Measurements from ENCODE around the gene MYL6B. TPM values are rescaled to one million over a fixed set of nuclear protein-coding genes. Genes with fewer than 3 reads are reported as not detected.

The MYL6B gene
- total and polyA plus RNA-seq, 2 of the 4 experiments (the other 2 are of a cell fraction), result 78.3 to 112 TPM

GRCh38 chr12:56188131-56188777, 35.9 kb downstream of the MYL6B start:
- CTCF ChIA-PET, result interaction anchor here (1.8 to 2.6 kb wide), 3 partner anchors 10 to 70 kb away, joined by 7 to 27 read pairs (median 22); partner anchors contain the start of genes RNF41 and ZC3H10

More at GRCh38 chr12:56188131-56188777, 35.9 kb downstream of the MYL6B start:
- TF ChIP-seq, protein P1, sequence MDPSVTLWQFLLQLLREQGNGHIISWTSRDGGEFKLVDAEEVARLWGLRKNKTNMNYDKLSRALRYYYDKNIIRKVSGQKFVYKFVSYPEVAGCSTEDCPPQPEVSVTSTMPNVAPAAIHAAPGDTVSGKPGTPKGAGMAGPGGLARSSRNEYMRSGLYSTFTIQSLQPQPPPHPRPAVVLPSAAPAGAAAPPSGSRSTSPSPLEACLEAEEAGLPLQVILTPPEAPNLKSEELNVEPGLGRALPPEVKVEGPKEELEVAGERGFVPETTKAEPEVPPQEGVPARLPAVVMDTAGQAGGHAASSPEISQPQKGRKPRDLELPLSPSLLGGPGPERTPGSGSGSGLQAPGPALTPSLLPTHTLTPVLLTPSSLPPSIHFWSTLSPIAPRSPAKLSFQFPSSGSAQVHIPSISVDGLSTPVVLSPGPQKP (IDR thresholded peaks at IDR 0.05; ENCODE audit: borderline replicate concordance, low read depth, low read length), result no peak
- TF ChIP-seq CTCF (conservative IDR thresholded peaks at IDR 0.05; ENCODE audit: low read depth, low read length) (no peak), SMC3 (IDR thresholded peaks at IDR 0.05; ENCODE audit: low read depth, low read length) (no peak)
- peak overlapping the region; percentile 95 for H3K4me3 ChIP-seq (ENCODE audit: insufficient read depth, low read depth, low read length)
- POLR2A ChIA-PET (ENCODE audit: unreplicated experiment), result interaction anchor here (0.6 to 1.3 kb wide), 3 partner anchors 27 to 69 kb away, joined by 3 to 5 read pairs (median 3); partner anchors contain the start of genes RNF41 and ZC3H10
- no peak overlapping the region; the same call in 1 of the 2 replicates for H2BK120ac ChIP-seq (ENCODE audit: low read depth, low read length)
- BruUV-seq (replicated peaks), result no TSS peak
- H2BK5ac ChIP-seq (ENCODE audit: low read depth, low read length, poor library complexity, severe bottlenecking), result peak overlapping the region; percentile 60
- peak overlapping the region; percentile 69 for H4K91ac ChIP-seq (ENCODE audit: insufficient read depth, low read depth, low read length)
- H3K36me3 ChIP-seq (ENCODE audit: control insufficient read depth, insufficient read depth, low read length), result peaks cover 16% of the 10 kb centered on the region
- H3K4ac ChIP-seq (ENCODE audit: low read depth, low read length), result peak overlapping the region; percentile 72
- peak overlapping the region; percentile 97 for H3K14ac ChIP-seq (replicated peaks; ENCODE audit: low read depth, low read length)
- peaks cover 27 to 46% of the 10 kb centered on the region in 2 experiments for H3K79me1 ChIP-seq (ENCODE audit: low read depth in 1 of 2, low read length in 2 of 2)
- H2AK5ac ChIP-seq (ENCODE audit: low read depth, low read length), result peak overlapping the region; percentile 64
- H3K27me3 ChIP-seq (ENCODE audit: control insufficient read depth, insufficient read depth, low read length), result no peaks in the 10 kb centered on the region
- peak overlapping the region; percentile 84 for H2AFZ ChIP-seq (replicated peaks; ENCODE audit: low read length, poor library complexity)
- 40% methylated on average over 1 of the region's 10 CpGs; no CpG with 5 or more reads in 1 of the 2 experiments for WGBS, 2 experiments (ENCODE audit: extremely low coverage in 2 of 2, insufficient read length in 1 of 2)
- peak overlapping the region; percentile 95 for H3K9ac ChIP-seq (ENCODE audit: low read depth, low read length)
- H4K20me1 ChIP-seq (ENCODE audit: insufficient read depth, low read length), result peaks cover 14% of the 10 kb centered on the region; the same call in 1 of the 2 replicates
- no peaks in the 10 kb centered on the region for H3K9me3 ChIP-seq (ENCODE audit: control insufficient read depth, insufficient read depth, low read length)
- in situ Hi-C loops (cut with MboI; ENCODE audit: low sequenced_read_pairs), result loop anchor here (5.0 kb wide), 1 partner anchor 61 kb away; the partner anchor contains the start of gene ESYT1
- no peak for DNase-seq
- H2BK20ac ChIP-seq (ENCODE audit: low read depth, low read length), result no peak overlapping the region
- peak overlapping the region; percentile 98 for H2AK9ac ChIP-seq (replicated peaks; ENCODE audit: low read depth, low read length, poor library complexity)
- no peak overlapping the region for H2BK15ac ChIP-seq (ENCODE audit: low read depth, low read length)
- peak overlapping the region; percentile 75 for H3K27ac ChIP-seq (ENCODE audit: insufficient read depth, low read length)
- dilution Hi-C loops (cut with HindIII; ENCODE audit: low sequenced_read_pairs, unreplicated experiment), result no loop called here
- intact Hi-C loops (cut with micrococcal nuclease), result loop anchor here (2.0 kb wide), 1 partner anchor 61 kb away; no protein-coding TSS in a partner anchor
- peak overlapping the region; percentile 8 for H3K56ac ChIP-seq (ENCODE audit: extremely low read depth, insufficient read depth, low read length)
- H4K8ac ChIP-seq (ENCODE audit: low read depth in 2 of 2, low read length in 2 of 2), result peak overlapping the region in 1 of 2 experiments; percentile 41; a peak in 1 of 4 replicates
- no peak overlapping the region for H3K18ac ChIP-seq (ENCODE audit: low read depth, low read length)
- peak overlapping the region; percentile 92 for H3K23ac ChIP-seq (ENCODE audit: low read depth, low read length)
- peaks cover 7% of the 10 kb centered on the region for H3K4me1 ChIP-seq (ENCODE audit: control insufficient read depth, insufficient read depth, low read length)
- H3K4me2 ChIP-seq (ENCODE audit: low read depth, low read length), result peak overlapping the region; percentile 97
- H3K9me1 ChIP-seq (ENCODE audit: insufficient read depth, low read length), result peaks cover 5% of the 10 kb centered on the region; the same call in 1 of the 2 replicates
- ATAC-seq (ENCODE audit: low read depth), result no peak
- no peak overlapping the region for H4K5ac ChIP-seq (ENCODE audit: low read depth, low read length)

Measured in IMR-90 (cell line).